HepG2 (cell line): ENCODE results near the gene TP73. TPM values are rescaled to one million over a fixed set of nuclear protein-coding genes. Genes with fewer than 3 reads are reported as not detected.
A peak's percentile ranks its signal among the peaks of the same experiment; 100 is the strongest.

Experiments used
- AHR ChIP-seq: IDR thresholded peaks from 2 replicates; pipeline ENCODE4 v1.6.1; 2018; ENCODE audit warnings: missing genetic modification reagents, missing compliant biosample characterization
- DMTF1 ChIP-seq: sonication (generic); formaldehyde crosslinking; IDR thresholded peaks from 2 replicates; pipeline ENCODE4 v1.4.0; 2020; ENCODE audit warnings: mild to moderate bottlenecking, missing genetic modification reagents
- FOXA1 ChIP-seq, 2 experiments: fragments of 450-650 bp in 1 of 2; sonication (generic) in 1 of 2; formaldehyde crosslinking in 1 of 2; IDR thresholded peaks; 2 replicates each; pipeline versions ENCODE4 v1.4.0 to v1.6.1; 2016 to 2020; ENCODE audit warnings: missing genetic modification reagents in 1 of 2
- HOXA9 ChIP-seq: sonication (generic); formaldehyde crosslinking; IDR thresholded peaks from 2 replicates; pipeline ENCODE4 v1.8.1; 2022; ENCODE audit warnings: missing genetic modification reagents, mild to moderate bottlenecking, moderate library complexity, borderline replicate concordance
- MEF2D ChIP-seq: sonication (generic); formaldehyde crosslinking; IDR thresholded peaks from 2 replicates; pipeline ENCODE4 v1.5.1; 2020; ENCODE audit warnings: mild to moderate bottlenecking, missing genetic modification reagents
- MYNN ChIP-seq: sonication (generic); formaldehyde crosslinking; IDR thresholded peaks from 2 replicates; pipeline ENCODE4 v1.4.0; 2020; ENCODE audit warnings: mild to moderate bottlenecking, low read depth, missing genetic modification reagents
- PCBP1 ChIP-seq: fragments of 200-400 bp; formaldehyde crosslinking; IDR thresholded peaks from 2 replicates; pipeline ENCODE4 v1.6.1; 2017; ENCODE audit warnings: mild to moderate bottlenecking, low read depth, low read length, borderline replicate concordance
- PHF20 ChIP-seq: sonication (generic); formaldehyde crosslinking; IDR thresholded peaks from 2 replicates; pipeline ENCODE4 v1.5.0; 2020; ENCODE audit warnings: mild to moderate bottlenecking, missing genetic modification reagents
- RORA ChIP-seq: sonication (generic); formaldehyde crosslinking; IDR thresholded peaks from 2 replicates; pipeline ENCODE4 v1.5.0; 2020; ENCODE audit warnings: mild to moderate bottlenecking, missing genetic modification reagents, moderate library complexity
- SALL1 ChIP-seq: sonication (generic); formaldehyde crosslinking; IDR thresholded peaks from 2 replicates; pipeline ENCODE4 v1.8.0; 2022; ENCODE audit warnings: mild to moderate bottlenecking, missing genetic modification reagents
- SMYD3 ChIP-seq: sonication (generic); formaldehyde crosslinking; IDR thresholded peaks from 2 replicates; pipeline ENCODE4 v1.8.1; 2023; ENCODE audit warnings: mild to moderate bottlenecking, missing genetic modification reagents
- YY1 ChIP-seq: IDR thresholded peaks from 2 replicates; pipeline ENCODE4 v1.6.1; 2011; ENCODE audit warnings: low read length, low read depth, moderate library complexity, mild to moderate bottlenecking; ENCODE audit not compliant: insufficient read depth, insufficient replicate concordance
- ZBTB1 ChIP-seq: sonication (generic); formaldehyde crosslinking; IDR thresholded peaks from 2 replicates; pipeline ENCODE4 v1.4.0; 2020; ENCODE audit warnings: missing genetic modification reagents, borderline replicate concordance
- ZBTB34 ChIP-seq: sonication (generic); formaldehyde crosslinking; IDR thresholded peaks from 2 replicates; pipeline ENCODE4 v1.8.0; 2022; ENCODE audit warnings: mild to moderate bottlenecking, missing genetic modification reagents
- ZMAT3 ChIP-seq: sonication (generic); formaldehyde crosslinking; conservative IDR thresholded peaks from 2 replicates; pipeline ENCODE4 v1.7.0; 2021; ENCODE audit warnings: missing genetic modification reagents
- ZMYM3 ChIP-seq: sonication (generic); formaldehyde crosslinking; IDR thresholded peaks from 2 replicates; pipeline ENCODE4 v1.5.1; 2020; ENCODE audit warnings: mild to moderate bottlenecking, missing genetic modification reagents
- ZNF550 ChIP-seq: sonication (generic); formaldehyde crosslinking; IDR thresholded peaks from 2 replicates; pipeline ENCODE4 v1.4.0; 2020; ENCODE audit warnings: mild to moderate bottlenecking, missing genetic modification reagents, borderline replicate concordance
- ZNF619 ChIP-seq: sonication (generic); formaldehyde crosslinking; IDR thresholded peaks from 2 replicates; pipeline ENCODE4 v1.4.0; 2020; ENCODE audit warnings: mild to moderate bottlenecking, missing genetic modification reagents
- ZNF709 ChIP-seq: sonication (generic); formaldehyde crosslinking; IDR thresholded peaks from 2 replicates; pipeline ENCODE4 v1.5.0; 2020; ENCODE audit warnings: mild to moderate bottlenecking, missing genetic modification reagents
- ZNF761 ChIP-seq: sonication (generic); formaldehyde crosslinking; conservative IDR thresholded peaks from 2 replicates; pipeline ENCODE4 v1.4.0; 2020; ENCODE audit warnings: mild to moderate bottlenecking, missing genetic modification reagents
- polyA plus RNA-seq, 8 experiments: library from polyadenylated mRNA; depleted of rRNA in 3 of 8; stranded (reverse) in 7 of 8; unstranded in 1 of 8; fragments of >200 nt; fragmentation: Illumina TruSeq in 4 of 8; extraction: Trizol in 4 of 8; gene quantifications; 2 replicates each; pipeline versions ENCODE4 v1.2.1 to v1.2.3, GENCODE V29; 2011 to 2016; ENCODE audit warnings: low read depth in 4 of 8, missing spikeins in 1 of 8, mixed read lengths in 1 of 8; ENCODE audit not compliant: insufficient read depth in 1 of 8
- total RNA-seq, 5 experiments: library from RNA; depleted of rRNA; stranded (reverse); fragments of >200 nt; fragmentation: Illumina TruSeq; extraction: Trizol; gene quantifications; 2 replicates each; pipeline ENCODE4 v1.2.3, GENCODE V29; 2016; ENCODE audit warnings: low read depth in 1 of 5
- TF ChIP-seq, protein P1 (sequence below): sonication (generic); formaldehyde crosslinking; IDR thresholded peaks from 2 replicates; pipeline ENCODE4 v1.5.0; 2020; ENCODE audit warnings: mild to moderate bottlenecking, missing genetic modification reagents
- TF ChIP-seq, protein P2 (sequence below): sonication (generic); formaldehyde crosslinking; IDR thresholded peaks from 2 replicates; pipeline ENCODE4 v1.4.0; 2020; ENCODE audit warnings: missing genetic modification reagents

Gene TP73
- total and polyA plus RNA-seq, 2 of the 13 experiments (the other 11 are each of a cell fraction or from before 2014, with no cell fraction given) = 0.49 to 1.1 TPM

DNA sequence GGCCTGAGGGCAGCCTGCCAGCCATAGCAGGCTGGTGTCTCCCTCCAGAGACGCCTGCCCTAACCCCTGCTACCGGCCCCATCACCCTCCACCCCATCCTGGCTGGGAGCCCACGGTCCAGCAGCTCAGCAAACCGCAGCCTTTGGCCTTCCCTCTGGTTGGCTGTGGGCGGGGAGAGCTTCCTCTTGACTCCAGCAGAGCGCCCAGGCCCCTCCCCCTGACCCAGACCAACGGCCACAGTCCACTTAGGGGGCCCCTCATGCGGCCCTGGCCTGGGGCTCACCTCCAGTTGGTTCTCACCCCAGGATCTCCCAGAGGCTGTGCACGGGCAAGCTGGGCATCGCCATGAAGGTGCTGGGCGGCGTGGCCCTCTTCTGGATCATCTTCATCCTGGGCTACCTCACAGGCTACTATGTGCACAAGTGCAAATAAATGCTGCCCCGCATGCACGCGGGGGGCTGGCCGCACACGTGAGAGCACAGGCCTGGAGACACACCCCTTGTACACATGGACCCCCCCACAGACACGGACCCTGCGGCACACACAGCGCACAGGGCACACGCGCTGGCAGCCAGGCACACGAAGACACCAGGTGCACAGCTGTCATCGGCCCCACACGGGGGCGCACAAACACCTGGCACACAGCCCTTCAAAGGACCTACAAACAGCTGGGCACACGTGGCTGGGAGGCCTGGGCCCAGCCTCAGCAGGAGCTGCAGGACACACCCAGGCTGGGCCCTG, 123.3 kb downstream of the TP73 start (continued):
- TF ChIP-seq DMTF1 (CRISPR knock-in tag) (peak; percentile 43; the same call in 1 of the 2 replicates), AHR (CRISPR knock-in tag) (no peak), PHF20 (CRISPR knock-in tag) (no peak; the same call in 1 of the 2 replicates), ZBTB34 (CRISPR knock-in tag) (peak; percentile 84; the same call in 1 of the 2 replicates), MYNN (CRISPR knock-in tag) (no peak), FOXA1 (IDR thresholded peaks at IDR 0.05) (no peak), FOXA1 (CRISPR knock-in tag; IDR thresholded peaks at IDR 0.05) (no peak; the same call in 1 of the 2 replicates), RORA (no peak), YY1 (peak; percentile 49), SALL1 (CRISPR knock-in tag) (peak; percentile 83), ZNF709 (no peak; the same call in 1 of the 2 replicates), ZNF550 (no peak), ZNF619 (CRISPR knock-in tag) (no peak; the same call in none of the 2 replicates), ZMAT3 (CRISPR knock-in tag) (no peak; the same call in 1 of the 2 replicates), SMYD3 (CRISPR knock-in tag) (peak; percentile 67; the same call in 1 of the 2 replicates), MEF2D (CRISPR knock-in tag) (no peak; the same call in none of the 2 replicates), ZNF761 (peak; percentile 81), PCBP1 (peak; percentile 34; the same call in 1 of the 2 replicates), HOXA9 (CRISPR knock-in tag) (peak; percentile 59; the same call in 1 of the 2 replicates), ZBTB1 (peak; percentile 61; the same call in 1 of the 2 replicates), ZMYM3 (CRISPR knock-in tag) (peak; percentile 75)
- TF ChIP-seq, protein P1, sequence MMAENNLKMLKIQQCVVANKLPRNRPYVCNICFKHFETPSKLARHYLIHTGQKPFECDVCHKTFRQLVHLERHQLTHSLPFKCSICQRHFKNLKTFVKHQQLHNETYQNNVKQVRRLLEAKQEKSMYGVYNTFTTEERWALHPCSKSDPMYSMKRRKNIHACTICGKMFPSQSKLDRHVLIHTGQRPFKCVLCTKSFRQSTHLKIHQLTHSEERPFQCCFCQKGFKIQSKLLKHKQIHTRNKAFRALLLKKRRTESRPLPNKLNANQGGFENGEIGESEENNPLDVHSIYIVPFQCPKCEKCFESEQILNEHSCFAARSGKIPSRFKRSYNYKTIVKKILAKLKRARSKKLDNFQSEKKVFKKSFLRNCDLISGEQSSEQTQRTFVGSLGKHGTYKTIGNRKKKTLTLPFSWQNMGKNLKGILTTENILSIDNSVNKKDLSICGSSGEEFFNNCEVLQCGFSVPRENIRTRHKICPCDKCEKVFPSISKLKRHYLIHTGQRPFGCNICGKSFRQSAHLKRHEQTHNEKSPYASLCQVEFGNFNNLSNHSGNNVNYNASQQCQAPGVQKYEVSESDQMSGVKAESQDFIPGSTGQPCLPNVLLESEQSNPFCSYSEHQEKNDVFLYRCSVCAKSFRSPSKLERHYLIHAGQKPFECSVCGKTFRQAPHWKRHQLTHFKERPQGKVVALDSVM (CRISPR knock-in tag) = no peak
- TF ChIP-seq, protein P2, sequence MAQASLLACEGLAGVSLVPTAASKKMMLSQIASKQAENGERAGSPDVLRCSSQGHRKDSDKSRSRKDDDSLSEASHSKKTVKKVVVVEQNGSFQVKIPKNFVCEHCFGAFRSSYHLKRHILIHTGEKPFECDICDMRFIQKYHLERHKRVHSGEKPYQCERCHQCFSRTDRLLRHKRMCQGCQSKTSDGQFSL = peak; percentile 89; the same call in 1 of the 2 replicates
